NCI-H1105 (cell line): ENCODE data around the gene LTA.

ENCODE experiments used
- DNase-seq: peaks from one replicate; lab custom pipeline; 2025; lab: John Stamatoyannopoulos, UW

LTA gene, protein sequence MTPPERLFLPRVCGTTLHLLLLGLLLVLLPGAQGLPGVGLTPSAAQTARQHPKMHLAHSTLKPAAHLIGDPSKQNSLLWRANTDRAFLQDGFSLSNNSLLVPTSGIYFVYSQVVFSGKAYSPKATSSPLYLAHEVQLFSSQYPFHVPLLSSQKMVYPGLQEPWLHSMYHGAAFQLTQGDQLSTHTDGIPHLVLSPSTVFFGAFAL

DNA sequence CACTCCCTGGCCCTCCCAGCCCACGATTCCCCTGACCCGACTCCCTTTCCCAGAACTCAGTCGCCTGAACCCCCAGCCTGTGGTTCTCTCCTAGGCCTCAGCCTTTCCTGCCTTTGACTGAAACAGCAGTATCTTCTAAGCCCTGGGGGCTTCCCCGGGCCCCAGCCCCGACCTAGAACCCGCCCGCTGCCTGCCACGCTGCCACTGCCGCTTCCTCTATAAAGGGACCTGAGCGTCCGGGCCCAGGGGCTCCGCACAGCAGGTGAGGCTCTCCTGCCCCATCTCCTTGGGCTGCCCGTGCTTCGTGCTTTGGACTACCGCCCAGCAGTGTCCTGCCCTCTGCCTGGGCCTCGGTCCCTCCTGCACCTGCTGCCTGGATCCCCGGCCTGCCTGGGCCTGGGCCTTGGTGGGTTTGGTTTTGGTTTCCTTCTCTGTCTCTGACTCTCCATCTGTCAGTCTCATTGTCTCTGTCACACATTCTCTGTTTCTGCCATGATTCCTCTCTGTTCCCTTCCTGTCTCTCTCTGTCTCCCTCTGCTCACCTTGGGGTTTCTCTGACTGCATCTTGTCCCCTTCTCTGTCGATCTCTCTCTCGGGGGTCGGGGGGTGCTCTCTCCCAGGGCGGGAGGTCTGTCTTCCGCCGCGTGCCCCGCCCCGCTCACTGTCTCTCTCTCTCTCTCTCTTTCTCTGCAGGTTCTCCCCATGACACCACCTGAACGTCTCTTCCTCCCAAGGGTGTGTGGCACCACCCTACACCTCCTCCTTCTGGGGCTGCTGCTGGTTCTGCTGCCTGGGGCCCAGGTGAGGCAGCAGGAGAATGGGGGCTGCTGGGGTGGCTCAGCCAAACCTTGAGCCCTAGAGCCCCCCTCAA lies at the start of gene LTA:
LTA (plus strand) TSS at position 249 of the 871 bp plus-strand sequence; CDS start at position 703, 454 bp downstream.
- no peak for DNase-seq

DNA sequence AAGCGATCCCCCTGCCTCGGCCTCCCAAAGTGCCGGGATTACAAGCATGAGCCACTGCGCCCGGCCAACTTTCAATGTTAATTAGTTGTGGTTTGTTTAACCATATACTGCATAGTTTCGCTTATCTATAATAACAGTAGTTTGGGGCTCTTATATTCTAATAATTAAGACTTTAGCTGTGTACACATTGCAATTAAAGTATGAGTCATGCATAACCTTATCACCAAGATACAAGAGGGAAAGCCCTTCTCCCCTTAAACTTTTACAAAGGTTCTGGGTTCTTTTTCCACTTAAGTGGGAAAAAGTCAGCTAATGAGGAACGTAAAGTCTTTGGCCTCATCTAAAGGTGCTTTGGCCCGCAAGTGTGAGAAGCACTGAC lies 46.5 kb upstream of the LTA start:
- no peak for DNase-seq

DNA sequence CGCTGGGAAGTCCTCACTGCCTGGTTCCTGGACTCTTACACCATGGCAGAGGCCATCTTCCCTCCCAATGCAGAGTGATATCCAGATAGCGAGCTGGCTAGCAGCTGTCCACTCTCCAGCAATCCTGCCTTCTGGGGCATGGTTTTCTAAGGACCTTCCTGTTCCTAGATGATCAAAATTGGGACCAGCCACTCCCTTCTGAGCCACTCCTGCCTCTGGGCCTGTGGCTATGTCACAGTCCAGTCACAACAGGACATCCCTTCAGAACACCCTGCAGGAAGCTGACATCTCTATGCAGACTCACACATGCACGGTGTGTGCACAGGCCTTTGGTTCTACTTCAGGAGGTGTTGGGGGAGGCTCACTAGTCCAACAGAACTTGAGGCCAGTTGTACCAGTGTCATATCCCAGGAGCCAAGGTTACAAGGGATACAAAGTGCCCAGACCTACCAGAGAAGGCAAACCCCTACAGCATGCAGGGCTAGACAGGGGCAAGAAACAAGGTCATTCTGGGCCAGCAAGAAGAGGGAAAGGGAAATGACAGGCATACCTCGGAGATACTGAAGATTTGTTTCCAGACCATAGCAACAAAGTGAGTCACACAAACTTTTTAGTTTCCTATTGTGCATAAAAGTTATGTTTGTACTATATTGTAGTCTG lies 46.0 kb upstream of the LTA start:
- DNase-seq: no peak

DNA sequence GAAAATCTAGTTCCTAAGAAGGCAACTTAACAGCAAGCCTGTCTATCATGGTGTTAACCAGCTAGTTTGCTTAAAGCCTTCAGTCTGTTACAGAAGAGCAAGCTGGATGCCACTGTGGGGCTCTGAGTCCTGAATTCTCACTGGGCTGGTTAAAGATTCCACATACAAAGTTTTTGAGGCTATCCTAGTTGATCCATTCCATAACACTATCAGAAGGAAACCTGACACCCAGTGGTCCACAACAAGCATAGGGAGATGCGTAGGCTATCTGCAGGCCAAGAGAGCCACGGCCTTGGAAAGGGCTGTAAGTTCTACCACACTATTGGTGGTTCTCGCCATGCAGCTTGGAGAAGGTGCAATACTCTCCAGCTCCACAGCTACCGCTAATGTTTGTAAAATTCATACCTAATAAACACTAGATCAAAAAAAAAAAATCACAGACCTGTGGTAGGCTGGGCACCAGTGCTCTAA lies 43.7 kb upstream of the LTA start:
- no peak for DNase-seq

DNA sequence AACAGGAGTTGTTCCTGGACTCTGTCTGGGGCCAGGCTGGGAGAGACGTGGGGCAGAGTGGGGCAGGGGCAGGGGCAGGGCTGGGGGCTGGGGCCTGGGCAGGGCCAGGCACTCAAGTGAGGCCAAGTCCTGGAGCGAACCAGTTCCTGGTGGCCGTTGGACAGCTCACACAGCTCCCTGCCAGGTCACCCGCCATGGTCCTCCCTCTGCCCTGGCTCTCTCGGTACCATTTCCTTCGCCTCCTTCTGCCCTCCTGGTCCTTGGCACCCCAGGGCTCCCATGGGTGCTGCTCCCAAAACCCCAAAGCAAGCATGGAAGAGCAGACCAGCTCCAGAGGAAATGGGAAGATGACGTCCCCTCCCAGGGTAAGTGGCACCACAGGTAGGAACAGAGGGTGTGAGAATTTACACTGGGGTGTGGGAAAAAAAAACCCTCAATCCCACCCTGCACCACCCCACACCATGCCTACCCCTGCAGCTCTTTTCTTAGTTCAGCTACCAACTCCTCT lies 43.2 kb upstream of the LTA start, which contains the start of gene MCCD1:
MCCD1 (plus strand) TSS at position 142 of the 508 bp plus-strand sequence; CDS start at position 195, 53 bp downstream.
- DNase-seq: no peak

DNA sequence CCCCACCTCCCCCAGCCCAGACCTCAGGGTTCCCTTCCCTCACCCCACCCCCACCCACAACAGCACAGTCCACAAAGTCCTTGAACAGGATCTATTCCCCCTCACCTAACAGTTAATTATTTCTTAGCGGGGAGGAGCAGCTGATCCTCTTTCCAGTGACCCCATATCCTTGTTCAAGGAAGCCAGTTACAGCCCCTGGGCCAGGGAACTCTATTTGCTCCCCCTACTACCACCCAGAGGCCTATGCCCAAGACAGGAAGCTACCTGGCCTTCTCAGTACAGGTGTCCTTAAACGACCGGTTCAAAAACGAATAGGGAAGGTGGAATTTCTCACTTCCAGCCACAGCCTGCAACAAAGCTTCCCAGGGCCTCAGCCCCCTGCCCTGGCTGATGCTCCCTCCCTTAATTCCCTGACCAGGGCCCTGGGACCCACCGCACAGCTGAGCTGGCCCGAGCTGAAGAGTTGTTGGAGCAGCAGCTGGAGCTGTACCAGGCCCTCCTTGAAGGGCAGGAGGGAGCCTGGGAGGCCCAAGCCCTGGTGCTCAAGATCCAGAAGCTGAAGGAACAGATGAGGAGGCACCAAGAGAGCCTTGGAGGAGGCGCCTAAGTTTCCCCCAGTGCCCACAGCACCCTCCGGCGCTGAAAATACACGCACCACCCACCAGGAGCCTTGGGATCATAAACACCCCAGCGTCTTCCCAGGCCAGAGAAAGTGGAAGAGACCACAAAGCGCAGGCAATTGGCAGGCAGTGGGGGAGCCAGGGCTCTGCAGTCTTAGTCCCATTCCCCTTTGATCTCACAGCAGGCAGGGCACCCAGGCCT lies 42.5 kb upstream of the LTA start:
- DNase-seq: no peak

DNA sequence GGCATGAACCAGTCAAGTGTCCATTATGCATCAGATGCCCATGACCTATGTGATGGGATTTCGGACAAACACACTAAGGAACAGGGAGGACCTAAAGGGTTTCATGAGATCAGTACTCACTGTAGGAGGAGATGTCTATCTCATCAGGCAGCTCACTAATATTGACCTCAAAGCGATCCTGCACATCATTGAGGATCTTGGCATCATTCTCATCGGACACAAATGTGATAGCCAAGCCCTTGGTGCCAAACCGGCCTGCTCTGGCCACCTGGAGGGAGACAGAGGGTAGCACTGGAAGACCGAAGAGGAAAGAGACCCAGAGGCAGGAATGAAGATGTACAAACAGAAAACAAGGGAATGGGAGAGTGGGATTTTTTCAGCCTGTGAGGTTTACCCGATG lies 41.4 kb upstream of the LTA start:
- DNase-seq: no peak

DNA sequence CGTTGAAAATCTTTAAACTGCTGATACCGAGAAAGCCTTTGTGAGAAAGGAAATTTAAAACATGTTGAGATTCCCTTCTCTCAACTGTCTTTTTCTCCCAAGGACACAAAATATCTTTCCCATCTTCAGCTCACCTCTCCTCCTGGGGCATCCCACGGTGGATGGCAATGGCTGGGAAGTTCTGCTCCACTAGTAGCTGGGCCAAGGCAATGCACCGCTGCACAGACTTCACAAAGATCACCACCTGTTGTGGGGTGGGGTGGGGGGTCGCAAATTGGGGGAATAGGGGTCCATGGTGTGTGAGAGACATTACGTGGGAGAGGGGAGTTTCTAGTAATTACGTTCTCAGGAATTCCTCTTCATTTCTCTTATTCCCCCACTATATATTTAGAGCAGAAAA lies 40.9 kb upstream of the LTA start:
- DNase-seq: no peak

DNA sequence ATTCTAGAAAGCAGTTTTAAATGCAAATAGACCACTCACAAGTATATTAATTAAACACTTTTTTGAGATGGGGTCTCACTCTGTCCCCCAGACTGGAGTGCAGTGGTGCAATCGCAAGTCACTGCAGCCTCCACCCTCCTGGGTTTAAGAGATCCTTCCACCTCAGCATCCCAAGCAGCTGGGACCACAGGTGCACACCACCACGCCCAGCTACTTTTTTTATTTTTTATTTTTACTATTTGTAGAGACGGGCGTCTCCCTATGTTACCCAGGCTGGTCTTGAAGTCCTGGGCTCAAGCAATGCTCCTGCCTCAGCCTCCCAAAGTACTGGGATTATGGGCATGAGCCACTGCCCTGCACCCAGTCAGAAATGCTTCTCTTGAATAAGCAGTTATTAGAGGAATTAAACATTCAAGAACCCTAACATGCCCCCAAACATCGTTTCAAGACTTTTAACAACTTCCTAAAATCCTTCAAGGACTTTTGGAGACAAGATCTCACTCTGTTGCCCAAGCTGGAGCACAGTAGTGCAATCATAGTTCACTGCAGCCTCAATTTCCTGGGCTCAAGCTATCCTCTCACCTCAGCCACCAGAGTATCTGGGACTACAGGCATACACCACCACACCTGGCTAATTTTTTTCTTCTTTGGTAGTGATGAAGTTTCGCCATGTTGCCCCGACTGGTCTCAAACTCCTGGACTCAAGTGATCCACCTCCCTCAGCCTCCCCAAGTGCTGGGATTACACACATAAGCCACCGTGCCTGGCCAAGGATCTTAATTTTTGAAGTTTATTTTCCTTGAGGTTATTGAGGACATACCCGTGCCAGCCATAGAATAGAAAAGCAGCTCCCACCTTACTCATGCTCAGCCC lies 40.1 kb upstream of the LTA start:
- DNase-seq: no peak

DNA sequence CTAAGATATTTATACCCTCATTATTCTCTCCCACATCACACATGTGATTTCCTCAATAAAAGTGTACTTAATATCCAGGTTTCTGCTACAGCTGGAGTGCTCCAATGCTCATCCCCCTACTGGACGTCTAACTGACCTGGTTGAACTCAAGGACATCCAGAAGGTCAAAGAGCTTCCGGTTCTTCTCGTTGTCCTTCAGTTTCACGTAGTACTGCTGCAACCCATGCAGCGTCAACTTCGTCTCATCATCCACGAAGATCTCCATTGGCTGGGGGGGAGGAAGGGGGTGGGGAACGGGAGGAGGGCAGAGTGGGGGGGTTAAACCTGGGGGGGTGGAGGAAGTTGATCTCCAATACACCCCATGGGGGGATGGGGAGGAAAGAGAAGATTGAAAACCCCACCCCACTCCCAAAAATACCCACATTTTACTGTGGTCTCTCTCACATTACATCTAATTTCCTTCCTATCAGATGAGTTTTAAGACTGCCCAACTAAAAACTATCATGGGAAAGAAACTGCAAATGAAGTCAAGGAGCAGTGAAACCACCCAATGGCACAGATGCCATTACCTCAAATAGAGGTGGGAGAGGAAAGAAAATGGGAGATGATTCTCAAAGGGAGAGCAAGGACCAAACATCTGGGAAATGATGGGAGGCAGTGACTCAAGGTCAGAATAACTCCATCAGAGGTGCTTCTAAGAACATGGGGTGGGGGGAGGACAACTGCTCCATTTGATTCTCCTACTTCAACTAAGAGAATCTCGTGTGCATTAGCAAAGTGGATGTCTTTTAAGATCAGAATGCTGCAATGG lies 39.2 kb upstream of the LTA start:
- no peak for DNase-seq

DNA sequence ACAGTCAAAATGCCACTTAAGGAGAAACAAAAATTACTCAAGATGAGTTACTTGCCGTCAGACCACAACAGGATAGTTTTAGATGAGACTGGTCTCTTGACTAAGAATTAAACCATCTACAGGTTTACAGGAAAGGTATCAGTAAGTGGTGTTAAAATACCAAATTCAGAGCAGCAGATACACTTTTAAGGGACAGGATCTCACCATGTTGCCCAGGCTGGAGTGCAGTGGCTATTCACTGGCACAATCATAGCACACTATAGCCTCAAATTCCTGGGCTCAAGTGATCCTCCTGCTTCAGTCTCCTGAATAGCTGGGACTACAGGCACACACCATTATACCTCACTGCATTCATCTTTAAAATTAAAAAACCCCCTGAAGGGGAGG lies 38.6 kb upstream of the LTA start:
- DNase-seq: no peak

DNA sequence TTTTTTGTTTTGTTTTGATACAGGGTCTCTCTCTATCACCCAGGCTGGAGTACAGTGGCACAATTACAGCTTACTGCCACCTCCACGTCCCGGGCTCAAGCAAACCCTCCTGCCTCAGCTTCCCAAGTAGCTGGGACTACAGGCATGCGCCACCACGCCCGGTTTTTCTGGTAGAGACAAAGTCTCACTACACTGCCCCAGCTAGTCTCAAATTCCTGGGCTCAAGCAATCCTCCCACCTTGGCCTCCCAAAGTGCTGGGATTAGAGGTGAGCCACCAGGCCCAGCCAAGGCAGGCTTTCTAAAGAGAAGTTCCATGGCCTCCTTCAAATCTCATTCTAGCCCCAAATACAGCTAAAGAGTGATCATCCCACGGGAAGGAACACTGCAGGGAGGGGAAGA lies 38.1 kb upstream of the LTA start:
- DNase-seq: no peak

DNA sequence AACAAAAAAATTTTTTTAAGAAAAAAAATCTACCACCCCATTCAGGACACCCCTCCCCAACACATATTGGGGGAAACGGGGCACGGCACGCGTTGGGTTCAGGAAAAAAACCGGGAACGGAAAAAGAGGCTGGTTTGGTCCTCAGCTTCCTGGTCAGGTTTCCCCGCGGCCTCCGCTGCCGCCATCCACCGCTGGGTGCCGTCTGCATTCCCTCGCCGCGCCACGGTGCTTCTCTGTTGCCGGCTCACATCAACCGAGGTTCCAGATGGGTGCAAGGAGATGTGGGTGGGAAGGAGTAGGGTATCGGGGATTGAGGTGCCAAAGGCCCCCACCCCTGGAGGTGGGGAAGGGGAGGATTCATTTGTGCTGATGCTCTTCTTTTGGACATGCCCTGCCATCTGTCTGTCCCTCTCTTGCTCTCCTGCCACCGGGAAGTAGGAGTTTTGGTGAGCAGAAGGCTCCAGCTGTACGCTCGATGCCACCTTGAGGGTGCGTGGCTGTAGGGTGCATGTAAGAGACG lies 37.5 kb upstream of the LTA start:
- DNase-seq: no peak

DNA sequence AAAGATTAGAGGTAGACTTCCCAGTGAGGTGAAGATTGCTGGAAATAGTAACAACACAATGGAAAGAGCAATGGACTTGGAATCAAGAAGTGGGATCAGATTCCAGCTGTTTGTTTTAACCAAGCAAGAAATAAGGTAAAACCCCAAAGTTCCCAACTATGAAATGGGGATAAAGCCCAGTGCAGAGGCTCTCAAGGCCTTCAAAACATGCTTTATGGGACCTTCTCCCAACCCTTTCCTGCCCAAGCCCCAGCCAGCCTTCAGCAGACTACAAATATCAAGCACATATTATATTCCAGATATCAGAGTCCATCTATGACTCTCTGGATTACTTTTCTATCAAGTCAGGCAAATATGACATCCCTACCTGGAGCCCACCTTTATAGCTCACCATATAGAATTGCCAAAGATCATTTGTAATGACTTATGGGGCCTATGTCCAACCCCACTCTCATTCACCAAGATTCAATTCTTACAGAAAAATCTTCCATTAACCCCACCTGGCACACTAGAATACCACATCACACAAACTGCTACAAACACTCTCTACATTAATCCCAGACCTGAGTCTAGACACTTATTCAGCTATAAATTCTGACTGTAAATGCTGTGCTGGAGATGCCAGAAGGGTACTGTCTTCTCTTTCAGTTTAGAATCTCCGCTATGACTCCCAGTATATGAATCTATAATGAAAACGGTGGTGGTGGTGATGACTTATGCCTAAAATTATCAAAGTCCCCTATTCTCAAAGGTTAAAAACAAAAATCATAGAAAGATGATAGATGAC lies 36.4 kb upstream of the LTA start:
- no peak for DNase-seq

DNA sequence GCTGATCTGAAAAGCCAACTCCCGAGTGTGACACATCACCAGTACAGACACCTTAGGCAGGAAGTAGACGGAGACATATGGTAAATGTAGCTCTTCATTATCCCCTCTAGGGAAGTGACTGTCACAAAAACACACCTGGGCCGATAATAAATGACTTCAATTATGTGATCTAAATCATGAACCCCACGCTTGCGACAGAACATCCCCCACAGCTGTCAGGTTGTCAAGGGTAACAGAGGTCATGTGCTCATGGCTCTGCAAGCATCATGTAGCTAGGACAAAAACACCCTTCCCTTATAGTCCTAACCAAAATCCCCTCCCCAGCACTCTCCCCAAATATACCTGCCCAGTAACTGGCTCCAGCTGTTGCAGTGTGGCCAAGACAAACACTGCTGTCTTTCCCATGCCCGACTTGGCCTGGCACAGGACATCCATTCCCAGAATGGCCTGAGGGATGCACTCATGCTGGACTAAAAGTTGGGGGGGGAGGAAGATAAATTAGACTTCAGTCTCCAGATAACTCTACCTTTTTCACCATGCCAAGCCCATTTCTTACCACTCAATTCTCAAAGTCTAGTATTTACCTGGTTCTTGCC lies 33.2 kb upstream of the LTA start:
- DNase-seq: no peak

DNA sequence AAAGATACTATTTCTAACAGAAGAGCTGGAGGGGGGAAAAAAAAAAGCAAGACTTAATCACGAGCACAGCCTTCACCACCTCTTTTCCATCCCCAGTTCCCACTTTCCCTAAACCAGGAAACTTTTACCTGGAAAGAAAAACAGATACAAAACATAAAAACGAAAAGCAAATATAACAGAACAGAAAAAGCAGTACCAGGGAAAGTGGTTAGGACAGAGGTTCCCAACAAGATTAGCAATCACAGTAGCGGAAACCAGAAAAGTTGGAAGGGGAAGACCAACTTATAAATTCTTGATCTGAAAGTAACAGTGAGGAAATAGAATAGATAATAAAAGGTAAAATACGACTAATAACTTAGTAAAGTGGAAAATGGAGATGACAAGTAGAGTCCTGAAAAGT lies 31.4 kb upstream of the LTA start:
- no peak for DNase-seq

DNA sequence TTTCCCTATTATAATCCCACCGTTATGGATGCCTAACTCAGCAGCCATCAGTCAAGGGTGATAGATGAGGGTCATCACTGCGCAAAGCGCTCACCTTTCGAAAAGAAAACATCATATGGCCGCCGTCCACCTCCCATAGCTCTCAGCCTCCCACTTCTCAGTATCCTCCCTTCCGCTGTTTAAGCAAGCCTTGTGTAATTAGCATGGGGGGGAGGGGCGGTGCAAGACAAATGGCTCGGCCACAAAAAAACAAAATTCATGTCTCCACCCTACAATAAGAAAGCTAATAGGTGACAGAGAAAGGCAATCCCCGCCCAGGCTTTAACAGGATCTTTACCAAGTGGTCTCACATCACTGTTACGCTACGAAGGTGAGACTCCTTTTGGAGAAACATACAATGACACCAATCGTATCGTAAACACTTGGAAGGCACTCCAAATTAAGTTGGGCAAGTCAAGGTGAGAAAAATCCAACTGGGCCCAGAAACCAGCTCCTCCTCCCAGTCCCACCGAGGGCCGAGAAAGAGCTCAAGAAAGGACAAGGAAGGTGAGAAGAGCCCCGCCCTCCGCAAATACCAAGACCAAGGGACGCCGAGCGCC lies 30.9 kb upstream of the LTA start:
- DNase-seq: peak; percentile 50
